Esophagus squamous epithelium (tissue), 4 donors: ENCODE results near the gene KCTD7.
"Not testable (repeated sequence)": the region's sequence is repeated elsewhere in the genome, so short reads cannot be mapped to it uniquely, and the experiment has no call there.

ENCODE experiments used
- POLR2A ChIP-seq, 4 donors: fragments of 450-650 bp; IDR thresholded peaks; one replicate each; pipeline ENCODE4 v1.6.1; 2017; ENCODE audit warnings: antibody characterized with exemption in 4 of 4, mild to moderate bottlenecking in 4 of 4, moderate library complexity in 3 of 4
- TF ChIP-seq, protein P1 (sequence below), 6 experiments: fragments of 450-650 bp in 4 of 6; fragments of 200-600 bp in 2 of 6; sonication (generic) in 2 of 6; IDR thresholded peaks; one replicate each; pipeline ENCODE4 v1.5.1; 2016 to 2019; ENCODE audit warnings: antibody characterized with exemption in 6 of 6, mild to moderate bottlenecking in 4 of 6, moderate library complexity in 4 of 6

GRCh38 chr7:66672432-66673123 is 43.9 kb downstream of the KCTD7 start:
- TF ChIP-seq, protein P1, sequence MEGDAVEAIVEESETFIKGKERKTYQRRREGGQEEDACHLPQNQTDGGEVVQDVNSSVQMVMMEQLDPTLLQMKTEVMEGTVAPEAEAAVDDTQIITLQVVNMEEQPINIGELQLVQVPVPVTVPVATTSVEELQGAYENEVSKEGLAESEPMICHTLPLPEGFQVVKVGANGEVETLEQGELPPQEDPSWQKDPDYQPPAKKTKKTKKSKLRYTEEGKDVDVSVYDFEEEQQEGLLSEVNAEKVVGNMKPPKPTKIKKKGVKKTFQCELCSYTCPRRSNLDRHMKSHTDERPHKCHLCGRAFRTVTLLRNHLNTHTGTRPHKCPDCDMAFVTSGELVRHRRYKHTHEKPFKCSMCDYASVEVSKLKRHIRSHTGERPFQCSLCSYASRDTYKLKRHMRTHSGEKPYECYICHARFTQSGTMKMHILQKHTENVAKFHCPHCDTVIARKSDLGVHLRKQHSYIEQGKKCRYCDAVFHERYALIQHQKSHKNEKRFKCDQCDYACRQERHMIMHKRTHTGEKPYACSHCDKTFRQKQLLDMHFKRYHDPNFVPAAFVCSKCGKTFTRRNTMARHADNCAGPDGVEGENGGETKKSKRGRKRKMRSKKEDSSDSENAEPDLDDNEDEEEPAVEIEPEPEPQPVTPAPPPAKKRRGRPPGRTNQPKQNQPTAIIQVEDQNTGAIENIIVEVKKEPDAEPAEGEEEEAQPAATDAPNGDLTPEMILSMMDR (IDR thresholded peaks at IDR 0.05): not testable (repeated sequence)
- TF ChIP-seq POLR2A (IDR thresholded peaks at IDR 0.05): not testable (repeated sequence)
